Adrenal gland (tissue), 12 donors: Measurements from ENCODE around the gene AFAP1. TPM values are rescaled to one million over a fixed set of nuclear protein-coding genes. Genes with fewer than 3 reads are reported as not detected.

Experiments used
- DNase-seq, 7 donors: peaks; one replicate each; pipeline ENCODE4 v3.0.0-alpha.2; 2019 to 2020
- H3K27ac ChIP-seq, 5 donors: fragments of 200-600 bp; sonication (generic) in 4 of 5; 1 replicate in 3 of 5; 2 replicates in 2 of 5; pipeline versions ENCODE4 v1.5.1 to v1.8.0; 2016 to 2020; ENCODE audit warnings: mild to moderate bottlenecking in 1 of 5
- H3K27me3 ChIP-seq: fragments of 200-600 bp; 2 replicates; pipeline ENCODE4 v1.8.0; 2021
- H3K36me3 ChIP-seq, 2 donors: fragments of 200-600 bp; replicated peaks in 1 of 2; 1 replicate in 1 of 2; 2 replicates in 1 of 2; pipeline versions ENCODE4 v1.5.1 to v1.8.0; 2018 to 2022
- H3K4me1 ChIP-seq, 2 donors: fragments of 200-600 bp; replicated peaks in 1 of 2; 1 replicate in 1 of 2; 2 replicates in 1 of 2; pipeline versions ENCODE4 v1.5.1 to v1.8.0; 2018 to 2021
- H3K4me3 ChIP-seq, 4 donors: fragments of 200-600 bp; sonication (generic) in 3 of 4; one replicate each; pipeline ENCODE4 v1.5.1; 2016 to 2018
- H3K9me3 ChIP-seq, 3 donors: fragments of 200-600 bp; sonication (generic) in 1 of 3; replicated peaks in 1 of 3; 1 replicate in 2 of 3; 2 replicates in 1 of 3; pipeline versions ENCODE4 v1.5.1 to v1.8.0; 2016 to 2021
- CTCF ChIP-seq, 6 experiments: fragments of 450-650 bp in 4 of 6; fragments of 200-600 bp in 2 of 6; sonication (generic) in 1 of 6; IDR thresholded peaks; 1 replicate in 5 of 6; 2 replicates in 1 of 6; pipeline versions ENCODE4 v1.5.1 to v1.8.0; 2016 to 2021; ENCODE audit warnings: antibody characterized with exemption in 6 of 6, mild to moderate bottlenecking in 2 of 6, moderate library complexity in 1 of 6
- POLR2A ChIP-seq, 2 donors: fragments of 450-650 bp; IDR thresholded peaks; one replicate each; pipeline ENCODE4 v1.6.1; 2017; ENCODE audit warnings: antibody characterized with exemption in 2 of 2, mild to moderate bottlenecking in 2 of 2, moderate library complexity in 1 of 2
- WGBS, 4 donors: extraction: QIAGEN DNeasy Blood & Tissue Kit in 2 of 4; methylation state at CpG; one replicate each; pipeline versions ENCODE4 v1.1.5 to v1.1.7; 2013 to 2017; 5-methylcytosine and 5-hydroxymethylcytosine counted together
- intact Hi-C, 2 donors: fragments of 100-400 bp; cut with DNase I; formaldehyde crosslinking; loops; one replicate each; pipeline versions ENCODE4 v1.14.1 to v1.15.0; 2022 to 2023
- polyA plus RNA-seq, 3 donors: library from polyadenylated mRNA; stranded (reverse); fragments of 200-250 nt in 2 of 3; fragments of 350-450 nt in 1 of 3; fragmentation: Illumina TruSeq in 1 of 3; extraction: RNeasy Lipid Tissue Mini Kit (QIAGEN cat#74804) in 1 of 3; gene quantifications; one replicate each; pipeline ENCODE4 v1.2.3, GENCODE V29; 2013 to 2014
- total RNA-seq, 9 donors: library from RNA; depleted of rRNA in 4 of 9; stranded (reverse); fragments of >200 nt in 4 of 9; fragments of 120-200 nt in 1 of 9; fragmentation: NEBNext Ultra II Directional in 1 of 9; extraction: Animal tissue kit (Norgen Biotek cat#: 25700) in 1 of 9; gene quantifications; one replicate each; pipeline versions ENCODE4 v1.1.0 to v1.2.4, GENCODE V29; 2013 to 2023
- donor health status: healthy with polysubstance abuse.
- donor health status: Bipolar disorder and iron deficiency.
- donor health status: DM: yes; HTN: yes; CAD: no.
- donor health status: DM: no; HTN: no; CAD: no.
- donor health status: DM: no; HTN: no; CAD: no.
- donor health status: DM: yes; HTN: yes; CAD: no.

The AFAP1 gene
- total and polyA plus RNA-seq, 12 donors, result 3.3 to 16.1 (median 9.8) TPM

GRCh38 chr4:7973545-7973981 is 33.9 kb upstream of the AFAP1 start:
- H3K27me3 ChIP-seq, result no peaks in the 10 kb centered on the region
- DNase-seq, result no peak
- H3K4me1 ChIP-seq, result peaks cover 0 to 8% of the 10 kb centered on the region in 2 donors
- H3K9me3 ChIP-seq, result no peaks in the 10 kb centered on the region
- no peaks in the 10 kb centered on the region for H3K36me3 ChIP-seq
- TF ChIP-seq POLR2A (IDR thresholded peaks at IDR 0.05) (no peak), CTCF (IDR thresholded peaks at IDR 0.05) (no peak)
- WGBS, 4 donors, result 82 to 94% (median 88%) methylated on average over 7 to 10 of the region's 10 CpGs
- no peak overlapping the region for H3K4me3 ChIP-seq
- intact Hi-C loops, result no loop called here
- H3K27ac ChIP-seq, result no peak overlapping the region

GRCh38 chr4:7971881-7972500 is 32.3 kb upstream of the AFAP1 start:
- intact Hi-C loops, result no loop called here
- Histone ChIP-seq H3K27ac (peak overlapping the region in 1 of 5 donors; percentile 75), H3K4me1 (peaks cover 0 to 15% of the 10 kb centered on the region in 2 donors), H3K27me3 (no peaks in the 10 kb centered on the region), H3K4me3 (no peak overlapping the region), H3K36me3 (no peaks in the 10 kb centered on the region), H3K9me3 (no peaks in the 10 kb centered on the region)
- DNase-seq, result no peak
- 85 to 90% (median 89%) methylated on average over 5 to 13 of the region's 13 CpGs for WGBS, 4 donors
- TF ChIP-seq CTCF (IDR thresholded peaks at IDR 0.05) (no peak), POLR2A (IDR thresholded peaks at IDR 0.05) (no peak)

- peak overlapping the region in 2 of 5 donors; percentile 66 to 75 for H3K27ac ChIP-seq
- 58 to 86% (median 59%) methylated on average over 2 of the region's 2 CpGs; no CpG with 5 or more reads in 1 of the 4 donors for WGBS, 4 donors
- no peaks in the 10 kb centered on the region for H3K36me3 ChIP-seq
- H3K4me1 ChIP-seq, result peaks cover 0 to 15% of the 10 kb centered on the region in 2 donors
- TF ChIP-seq POLR2A (IDR thresholded peaks at IDR 0.05) (no peak), CTCF (IDR thresholded peaks at IDR 0.05) (no peak)
- intact Hi-C loops, result no loop called here
- H3K9me3 ChIP-seq, result no peaks in the 10 kb centered on the region
- DNase-seq, result no peak
- H3K4me3 ChIP-seq, result no peak overlapping the region
- no peaks in the 10 kb centered on the region for H3K27me3 ChIP-seq
These were observed 31.5 kb upstream of the AFAP1 start for GRCh38 chr4:7971159-7971631.

GRCh38 chr4:7970361-7970946 is 30.8 kb upstream of the AFAP1 start:
- H3K4me3 ChIP-seq, result no peak overlapping the region
- WGBS, 4 donors, result 74 to 84% (median 78%) methylated on average over 8 to 13 of the region's 13 CpGs
- H3K9me3 ChIP-seq, result no peaks in the 10 kb centered on the region
- no peak for DNase-seq
- intact Hi-C loops, result no loop called here
- H3K27ac ChIP-seq, result peak overlapping the region in 4 of 5 donors; percentile 32 to 75 (median 62)
- H3K36me3 ChIP-seq, result no peaks in the 10 kb centered on the region
- peaks cover 0 to 15% of the 10 kb centered on the region in 2 donors for H3K4me1 ChIP-seq
- H3K27me3 ChIP-seq, result no peaks in the 10 kb centered on the region
- TF ChIP-seq POLR2A (IDR thresholded peaks at IDR 0.05), result no peak
- no peak for TF ChIP-seq CTCF (IDR thresholded peaks at IDR 0.05)
